T-helper 9 cell (primary cell): ENCODE data around the gene RAB35.

Source experiments
- DNase-seq: peaks from one replicate; pipeline ENCODE4 v3.0.0-alpha.2; 2020

The RAB35 gene

GRCh38 chr12:120132863-120133385 lies 16.4 kb upstream of the RAB35 start:
- DNase-seq, result no peak

- DNase-seq, result no peak
These were observed 15.7 kb upstream of the RAB35 start for GRCh38 chr12:120132054-120132836.

- DNase-seq, result no peak
These were observed 14.6 kb upstream of the RAB35 start for GRCh38 chr12:120131116-120131515.

GRCh38 chr12:120130011-120130410 lies 13.5 kb upstream of the RAB35 start:
- no peak for DNase-seq

- DNase-seq, result no peak
These were observed 10.1 kb upstream of the RAB35 start for GRCh38 chr12:120126635-120127005.

GRCh38 chr12:120125792-120126634 lies 9.5 kb upstream of the RAB35 start:
- DNase-seq, result no peak

GRCh38 chr12:120125029-120125428 lies 8.5 kb upstream of the RAB35 start:
- no peak for DNase-seq

- no peak for DNase-seq
These were observed 5.3 kb upstream of the RAB35 start for GRCh38 chr12:120121766-120122293.

GRCh38 chr12:120121343-120121742 lies 4.8 kb upstream of the RAB35 start:
- no peak for DNase-seq

- DNase-seq, result no peak
These were observed 2.9 kb upstream of the RAB35 start for GRCh38 chr12:120119271-120119973.

GRCh38 chr12:120118321-120119061 lies 1.9 kb upstream of the RAB35 start:
- DNase-seq, result no peak

- DNase-seq, result no peak
These were observed 1.4 kb upstream of the RAB35 start for GRCh38 chr12:120117961-120118320.

- DNase-seq, result peak; percentile 97
These were observed 469 bp upstream of the RAB35 start for GRCh38 chr12:120116792-120117651.

GRCh38 chr12:120115692-120116440 lies 687 bp downstream of the RAB35 start:
- DNase-seq, result no peak

GRCh38 chr12:120115066-120115465 lies 1.5 kb downstream of the RAB35 start:
- no peak for DNase-seq

GRCh38 chr12:120110550-120111501 lies 5.7 kb downstream of the RAB35 start:
- DNase-seq, result peak; percentile 28

- no peak for DNase-seq
These were observed 6.8 kb downstream of the RAB35 start for GRCh38 chr12:120109570-120110267.

- DNase-seq, result no peak
These were observed 10.4 kb downstream of the RAB35 start for GRCh38 chr12:120106151-120106550.

GRCh38 chr12:120103371-120103770 lies 13.2 kb downstream of the RAB35 start:
- no peak for DNase-seq
